SK-N-SH treated with all-trans-retinoic acid at 6 μM for 48 hours (cell line): ENCODE measurements around the gene RPLP2.

ENCODE experiments used
- ARNTL ChIP-seq: fragments of 450-650 bp; formaldehyde crosslinking; IDR thresholded peaks from 2 replicates; pipeline ENCODE4 v1.5.0; 2020; ENCODE audit warnings: low read depth, mild to moderate bottlenecking, moderate library complexity, borderline replicate concordance
- ESRRG ChIP-seq: fragments of 250-450 bp; sonication (Bioruptor Pico); IDR thresholded peaks from 2 replicates; pipeline ENCODE4 v1.6.1; 2021; ENCODE audit warnings: mild to moderate bottlenecking
- ISL1 ChIP-seq: fragments of 250-450 bp; sonication (Bioruptor Pico); IDR thresholded peaks from 2 replicates; pipeline ENCODE4 v2.1.2; 2022; ENCODE audit warnings: mild to moderate bottlenecking, moderate library complexity
- OSR1 ChIP-seq: fragments of 250-450 bp; sonication (Bioruptor Pico); IDR thresholded peaks from 2 replicates; pipeline ENCODE4 v1.8.0; 2022; ENCODE audit warnings: moderate library complexity, mild to moderate bottlenecking, inconsistent platforms
- SNAI2 ChIP-seq: fragments of 250-450 bp; sonication (Bioruptor Pico); IDR thresholded peaks from 2 replicates; pipeline ENCODE4 v1.5.0; 2020; ENCODE audit warnings: mild to moderate bottlenecking, moderate library complexity
- ZC3H10 ChIP-seq: fragments of 250-450 bp; sonication (Bioruptor Pico); IDR thresholded peaks from 2 replicates; pipeline ENCODE4 v1.5.1; 2021; ENCODE audit warnings: mild to moderate bottlenecking, moderate library complexity
- ZFP3 ChIP-seq: fragments of 250-450 bp; sonication (Bioruptor Pico); IDR thresholded peaks from 2 replicates; pipeline ENCODE4 v1.5.0; 2020; ENCODE audit warnings: mild to moderate bottlenecking, moderate library complexity
- ZFP30 ChIP-seq: fragments of 450-650 bp; formaldehyde crosslinking; IDR thresholded peaks from 2 replicates; pipeline ENCODE4 v1.5.0; 2022; ENCODE audit warnings: mild to moderate bottlenecking, moderate library complexity
- ZNF565 ChIP-seq: fragments of 450-650 bp; formaldehyde crosslinking; conservative IDR thresholded peaks from 2 replicates; pipeline ENCODE4 v1.5.0; 2020; ENCODE audit warnings: low read depth, mild to moderate bottlenecking, moderate library complexity
- ZNF70 ChIP-seq: fragments of 450-650 bp; formaldehyde crosslinking; IDR thresholded peaks from 2 replicates; pipeline ENCODE4 v1.5.0; 2020; ENCODE audit warnings: mild to moderate bottlenecking, moderate library complexity
- TF ChIP-seq, protein P1 (sequence below): fragments of 250-450 bp; sonication (Bioruptor Pico); IDR thresholded peaks from 2 replicates; pipeline ENCODE4 v1.8.0; 2020; ENCODE audit warnings: mild to moderate bottlenecking, moderate library complexity, borderline replicate concordance
- TF ChIP-seq, protein P2 (sequence below): fragments of 250-450 bp; sonication (Bioruptor Pico); IDR thresholded peaks from 2 replicates; pipeline ENCODE4 v1.8.0; 2021; ENCODE audit warnings: low read depth, mild to moderate bottlenecking, moderate library complexity, borderline replicate concordance
- TF ChIP-seq, protein P3 (sequence below): fragments of 250-450 bp; sonication (Bioruptor Pico); IDR thresholded peaks from 2 replicates; pipeline ENCODE4 v1.5.1; 2021; ENCODE audit warnings: mild to moderate bottlenecking, moderate library complexity

DNA sequence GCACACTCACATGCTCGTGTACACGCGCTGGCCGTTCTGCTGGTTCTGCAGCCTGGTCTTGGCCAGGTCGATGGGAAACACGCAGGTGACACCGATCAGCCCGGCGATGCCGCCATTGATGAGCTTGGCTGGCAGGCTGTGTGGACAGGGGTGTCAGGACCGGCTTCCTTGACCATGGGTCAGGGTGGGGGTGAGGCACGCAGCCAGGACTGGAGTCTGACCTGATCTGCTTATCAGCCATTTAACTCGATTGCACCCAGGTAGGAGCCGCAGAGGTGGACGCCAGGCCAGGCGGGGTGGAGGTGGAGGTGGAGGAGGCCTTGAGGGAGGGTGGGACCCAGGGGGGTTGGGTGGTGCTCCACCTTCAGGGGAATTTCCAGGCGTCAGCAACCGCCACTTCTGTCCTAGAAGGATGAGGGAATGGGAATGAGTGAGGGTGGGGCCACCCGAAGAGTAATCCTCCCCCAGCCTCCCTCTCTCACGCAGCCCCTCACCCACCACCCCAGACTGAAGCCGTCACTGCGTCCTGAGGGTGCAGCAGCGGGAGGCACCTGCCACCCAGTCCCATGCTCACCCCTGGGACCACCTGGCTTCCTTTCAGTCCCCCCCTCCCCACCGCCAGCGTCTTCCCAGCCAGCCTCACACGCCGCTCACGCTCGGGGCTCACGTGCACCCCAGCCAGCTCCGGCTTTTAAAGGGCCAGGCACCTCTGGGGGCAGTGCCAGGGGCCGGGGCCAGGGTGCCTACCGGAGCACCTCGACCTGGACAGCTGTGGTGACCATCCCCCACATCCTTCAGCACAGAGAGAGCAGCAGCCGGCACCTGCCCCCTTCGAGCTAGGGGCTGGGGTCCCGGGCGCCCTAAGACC, 14.8 kb upstream of the RPLP2 start:
- TF ChIP-seq SNAI2, result no peak
- TF ChIP-seq, protein P1, sequence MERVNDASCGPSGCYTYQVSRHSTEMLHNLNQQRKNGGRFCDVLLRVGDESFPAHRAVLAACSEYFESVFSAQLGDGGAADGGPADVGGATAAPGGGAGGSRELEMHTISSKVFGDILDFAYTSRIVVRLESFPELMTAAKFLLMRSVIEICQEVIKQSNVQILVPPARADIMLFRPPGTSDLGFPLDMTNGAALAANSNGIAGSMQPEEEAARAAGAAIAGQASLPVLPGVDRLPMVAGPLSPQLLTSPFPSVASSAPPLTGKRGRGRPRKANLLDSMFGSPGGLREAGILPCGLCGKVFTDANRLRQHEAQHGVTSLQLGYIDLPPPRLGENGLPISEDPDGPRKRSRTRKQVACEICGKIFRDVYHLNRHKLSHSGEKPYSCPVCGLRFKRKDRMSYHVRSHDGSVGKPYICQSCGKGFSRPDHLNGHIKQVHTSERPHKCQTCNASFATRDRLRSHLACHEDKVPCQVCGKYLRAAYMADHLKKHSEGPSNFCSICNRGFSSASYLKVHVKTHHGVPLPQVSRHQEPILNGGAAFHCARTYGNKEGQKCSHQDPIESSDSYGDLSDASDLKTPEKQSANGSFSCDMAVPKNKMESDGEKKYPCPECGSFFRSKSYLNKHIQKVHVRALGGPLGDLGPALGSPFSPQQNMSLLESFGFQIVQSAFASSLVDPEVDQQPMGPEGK (CRISPR knock-in tag), result no peak
- no peak for TF ChIP-seq ISL1
- TF ChIP-seq, protein P2, sequence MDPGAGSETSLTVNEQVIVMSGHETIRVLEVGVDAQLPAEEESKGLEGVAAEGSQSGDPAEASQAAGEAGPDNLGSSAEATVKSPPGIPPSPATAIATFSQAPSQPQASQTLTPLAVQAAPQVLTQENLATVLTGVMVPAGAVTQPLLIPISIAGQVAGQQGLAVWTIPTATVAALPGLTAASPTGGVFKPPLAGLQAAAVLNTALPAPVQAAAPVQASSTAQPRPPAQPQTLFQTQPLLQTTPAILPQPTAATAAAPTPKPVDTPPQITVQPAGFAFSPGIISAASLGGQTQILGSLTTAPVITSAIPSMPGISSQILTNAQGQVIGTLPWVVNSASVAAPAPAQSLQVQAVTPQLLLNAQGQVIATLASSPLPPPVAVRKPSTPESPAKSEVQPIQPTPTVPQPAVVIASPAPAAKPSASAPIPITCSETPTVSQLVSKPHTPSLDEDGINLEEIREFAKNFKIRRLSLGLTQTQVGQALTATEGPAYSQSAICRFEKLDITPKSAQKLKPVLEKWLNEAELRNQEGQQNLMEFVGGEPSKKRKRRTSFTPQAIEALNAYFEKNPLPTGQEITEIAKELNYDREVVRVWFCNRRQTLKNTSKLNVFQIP, result no peak
- TF ChIP-seq, protein P3, sequence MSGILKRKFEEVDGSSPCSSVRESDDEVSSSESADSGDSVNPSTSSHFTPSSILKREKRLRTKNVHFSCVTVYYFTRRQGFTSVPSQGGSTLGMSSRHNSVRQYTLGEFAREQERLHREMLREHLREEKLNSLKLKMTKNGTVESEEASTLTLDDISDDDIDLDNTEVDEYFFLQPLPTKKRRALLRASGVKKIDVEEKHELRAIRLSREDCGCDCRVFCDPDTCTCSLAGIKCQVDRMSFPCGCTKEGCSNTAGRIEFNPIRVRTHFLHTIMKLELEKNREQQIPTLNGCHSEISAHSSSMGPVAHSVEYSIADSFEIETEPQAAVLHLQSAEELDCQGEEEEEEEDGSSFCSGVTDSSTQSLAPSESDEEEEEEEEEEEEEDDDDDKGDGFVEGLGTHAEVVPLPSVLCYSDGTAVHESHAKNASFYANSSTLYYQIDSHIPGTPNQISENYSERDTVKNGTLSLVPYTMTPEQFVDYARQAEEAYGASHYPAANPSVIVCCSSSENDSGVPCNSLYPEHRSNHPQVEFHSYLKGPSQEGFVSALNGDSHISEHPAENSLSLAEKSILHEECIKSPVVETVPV (CRISPR knock-in tag), result no peak
- TF ChIP-seq OSR1 (CRISPR knock-in tag), result no peak
- no peak for TF ChIP-seq ZNF70 (CRISPR knock-in tag)
- TF ChIP-seq ZFP3 (CRISPR knock-in tag), result no peak
- no peak for TF ChIP-seq ZFP30 (CRISPR knock-in tag)
- no peak for TF ChIP-seq ZNF565 (CRISPR knock-in tag)
- TF ChIP-seq ARNTL (CRISPR knock-in tag), result no peak
- TF ChIP-seq ESRRG (CRISPR knock-in tag), result no peak
- TF ChIP-seq ZC3H10 (CRISPR knock-in tag), result no peak
